Measurements from ENCODE around the gene PCSK9. TPM values are rescaled to one million over a fixed set of nuclear protein-coding genes. Genes with fewer than 3 reads are reported as not detected.

The PCSK9 gene
- polyA plus RNA-seq, 3 donors = not detected

GRCh38 chr1:55005351-55006140 is 33.8 kb upstream of the PCSK9 start:
- no peak for DNase-seq
- H3K27me3 ChIP-seq (ENCODE audit: control insufficient read depth in 2 of 2, insufficient read depth in 2 of 2, low read length in 2 of 2) = no peaks in the 10 kb centered on the region
- 100% methylated on average over 6 of the region's 10 CpGs for WGBS (ENCODE audit: insufficient coverage)
- H4K20me1 ChIP-seq (ENCODE audit: insufficient read depth, low read length) = no peaks in the 10 kb centered on the region
- intact Hi-C loops (cut with micrococcal nuclease) = no loop called here
- no peak overlapping the region for H3K4me3 Mint-ChIP-seq
- H3K27ac Mint-ChIP-seq = no peak overlapping the region
- H3K79me2 ChIP-seq (ENCODE audit: insufficient read depth, low read length) = no peaks in the 10 kb centered on the region
- H3K4me3 ChIP-seq (replicated peaks in 1 of 3; ENCODE audit: low read depth in 2 of 3, low read length in 3 of 3) = no peak overlapping the region
- no peaks in the 10 kb centered on the region for H3K9me3 ChIP-seq (replicated peaks in 1 of 2; ENCODE audit: control insufficient read depth in 1 of 2, insufficient read depth in 1 of 2, low read length in 2 of 2)
- H3K4me1 ChIP-seq (ENCODE audit: control insufficient read depth in 1 of 2, insufficient read depth in 2 of 2, low read length in 2 of 2) = no peaks in the 10 kb centered on the region
- H3K9ac ChIP-seq (ENCODE audit: insufficient read depth, low read length, poor library complexity, severe bottlenecking) = no peak overlapping the region
- peaks cover 0 to 9% (median 3%) of the 10 kb centered on the region in 7 donors for H3K9me3 Mint-ChIP-seq
- no peaks in the 10 kb centered on the region for H3K36me3 ChIP-seq (replicated peaks in 1 of 2; ENCODE audit: control insufficient read depth in 1 of 2, insufficient read depth in 2 of 2, low read length in 2 of 2)
- H2AFZ ChIP-seq (ENCODE audit: insufficient read depth, low read depth, low read length, poor library complexity, severe bottlenecking) = no peak overlapping the region
- no peak overlapping the region for H3K27ac ChIP-seq (ENCODE audit: low read depth in 1 of 2, low read length in 2 of 2)
- H3K4me2 ChIP-seq (replicated peaks; ENCODE audit: extremely low read depth, low read length, poor library complexity, severe bottlenecking) = no peak overlapping the region
- TF ChIP-seq CTCF (IDR thresholded peaks at IDR 0.05) = no peak
- H3K4me1 Mint-ChIP-seq = no peaks in the 10 kb centered on the region
- H3K27me3 Mint-ChIP-seq (ENCODE audit: low read depth in 3 of 3) = peaks cover 0 to 5% (median 1%) of the 10 kb centered on the region in 3 donors
- no peaks in the 10 kb centered on the region for H3K36me3 Mint-ChIP-seq

- H3K4me3 ChIP-seq (replicated peaks in 1 of 3; ENCODE audit: low read depth in 2 of 3, low read length in 3 of 3) = no peak overlapping the region
- intact Hi-C loops (cut with micrococcal nuclease) = no loop called here
- TF ChIP-seq CTCF (IDR thresholded peaks at IDR 0.05) = no peak
- no peak overlapping the region for H3K4me2 ChIP-seq (replicated peaks; ENCODE audit: extremely low read depth, low read length, poor library complexity, severe bottlenecking)
- no peaks in the 10 kb centered on the region for H3K9me3 ChIP-seq (replicated peaks in 1 of 2; ENCODE audit: control insufficient read depth in 1 of 2, insufficient read depth in 1 of 2, low read length in 2 of 2)
- H2AFZ ChIP-seq (ENCODE audit: insufficient read depth, low read depth, low read length, poor library complexity, severe bottlenecking) = no peak overlapping the region
- peaks cover 0 to 6% (median 6%) of the 10 kb centered on the region in 3 donors for H3K27me3 Mint-ChIP-seq (ENCODE audit: low read depth in 3 of 3)
- H3K27ac ChIP-seq (ENCODE audit: low read depth in 1 of 2, low read length in 2 of 2) = no peak overlapping the region
- no peaks in the 10 kb centered on the region for H3K36me3 Mint-ChIP-seq
- H4K20me1 ChIP-seq (ENCODE audit: insufficient read depth, low read length) = no peaks in the 10 kb centered on the region
- H3K36me3 ChIP-seq (replicated peaks in 1 of 2; ENCODE audit: control insufficient read depth in 1 of 2, insufficient read depth in 2 of 2, low read length in 2 of 2) = no peaks in the 10 kb centered on the region
- H3K4me1 Mint-ChIP-seq = no peaks in the 10 kb centered on the region
- H3K9ac ChIP-seq (ENCODE audit: insufficient read depth, low read length, poor library complexity, severe bottlenecking) = peak overlapping the region; percentile 19
- WGBS (ENCODE audit: insufficient coverage) = 89% methylated on average over 7 of the region's 12 CpGs
- no peaks in the 10 kb centered on the region for H3K79me2 ChIP-seq (ENCODE audit: insufficient read depth, low read length)
- H3K4me3 Mint-ChIP-seq = no peak overlapping the region
- H3K4me1 ChIP-seq (ENCODE audit: control insufficient read depth in 1 of 2, insufficient read depth in 2 of 2, low read length in 2 of 2) = no peaks in the 10 kb centered on the region
- no peaks in the 10 kb centered on the region for H3K27me3 ChIP-seq (ENCODE audit: control insufficient read depth in 2 of 2, insufficient read depth in 2 of 2, low read length in 2 of 2)
- H3K9me3 Mint-ChIP-seq = peaks cover 0 to 9% (median 3%) of the 10 kb centered on the region in 7 donors
- no peak for DNase-seq
- H3K27ac Mint-ChIP-seq = no peak overlapping the region
Measured at GRCh38 chr1:55006931-55007330, 32.4 kb upstream of the PCSK9 start.
